WI38 (cell line): ENCODE measurements around the gene TMEM131.

Source experiments
- H3K4me3 ChIP-seq: 2 replicates; pipeline ENCODE4 v1.5.1; 2011; ENCODE audit warnings: low read depth, mild to moderate bottlenecking, control low read depth, low read length
- CTCF ChIP-seq: IDR thresholded peaks from 2 replicates; pipeline ENCODE4 v1.5.1; 2012; ENCODE audit warnings: low read depth, mild to moderate bottlenecking, control low read depth, low read length

The TMEM131 gene

GRCh38 chr2:98016908-98017670 lies 21.3 kb upstream of the TMEM131 start:
- TF ChIP-seq CTCF = no peak
- H3K4me3 ChIP-seq = no peak overlapping the region

DNA sequence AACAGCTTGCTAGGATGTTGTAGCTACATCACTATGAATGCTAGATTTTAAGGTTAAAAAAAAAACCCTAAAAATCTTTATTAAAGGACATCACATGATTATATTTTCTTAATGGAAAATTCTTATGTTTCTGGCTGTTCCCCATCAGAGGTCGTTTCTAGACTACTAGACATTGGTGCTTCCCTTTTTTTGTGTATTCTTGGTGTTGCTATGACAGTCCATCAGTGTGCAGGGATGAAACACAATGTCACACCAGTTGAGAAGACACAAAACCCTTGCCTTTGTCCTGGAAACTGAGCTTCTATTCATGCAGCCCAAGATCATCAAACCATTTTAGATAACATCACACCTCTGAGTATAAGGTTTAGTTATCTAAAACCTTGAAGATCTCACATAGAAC lies 19.9 kb upstream of the TMEM131 start:
- H3K4me3 ChIP-seq = no peak overlapping the region
- TF ChIP-seq CTCF = no peak

DNA sequence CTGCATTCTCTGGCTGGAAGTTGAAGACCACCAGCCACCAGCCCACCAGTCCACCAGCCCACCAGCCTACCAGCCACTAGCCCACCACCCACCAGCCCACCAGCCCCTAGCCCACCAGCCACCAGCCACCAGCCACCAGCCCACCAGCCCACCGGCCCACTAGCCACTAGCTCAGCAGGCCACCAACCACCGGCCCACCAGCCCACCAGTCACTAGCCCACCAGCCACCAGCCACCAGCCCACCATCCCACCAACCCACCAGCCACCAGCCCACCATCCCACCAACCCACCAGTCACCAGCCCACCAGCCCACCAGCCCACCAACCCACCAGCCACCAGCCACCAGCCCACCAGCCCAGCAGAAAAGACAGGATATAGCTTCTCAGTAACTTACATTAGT lies 18.6 kb upstream of the TMEM131 start:
- TF ChIP-seq CTCF = no peak

GRCh38 chr2:98013407-98014042 lies 17.8 kb upstream of the TMEM131 start:
- no peak for TF ChIP-seq CTCF
- H3K4me3 ChIP-seq = peak overlapping the region; percentile 27

More for the DNA sequence above, 18.6 kb upstream of the TMEM131 start:
- no peak overlapping the region for H3K4me3 ChIP-seq

DNA sequence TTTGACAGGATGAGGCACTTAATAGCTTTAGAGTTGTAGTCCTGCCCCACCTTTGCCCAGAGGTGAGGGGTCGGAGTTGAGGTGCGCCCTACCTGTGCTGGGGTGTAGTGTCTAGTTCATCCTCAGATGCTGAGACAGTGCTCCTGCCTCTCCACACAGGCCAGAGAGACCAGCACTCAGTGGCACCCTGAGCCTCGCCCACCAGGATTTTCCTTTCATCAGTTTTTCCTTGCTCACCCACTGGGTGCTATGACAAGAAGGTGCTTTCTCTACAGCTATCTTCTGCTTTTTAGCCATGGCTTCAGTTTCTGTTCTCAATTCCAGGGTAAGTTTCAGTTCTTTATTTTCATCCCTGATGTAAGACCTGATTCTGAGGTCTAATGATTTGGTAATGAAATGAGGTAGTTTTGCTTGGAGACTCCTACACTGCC lies 16.8 kb upstream of the TMEM131 start:
- no peak overlapping the region for H3K4me3 ChIP-seq
- no peak for TF ChIP-seq CTCF

- no peak for TF ChIP-seq CTCF
Measured at GRCh38 chr2:98009887-98010760, 14.4 kb upstream of the TMEM131 start.

DNA sequence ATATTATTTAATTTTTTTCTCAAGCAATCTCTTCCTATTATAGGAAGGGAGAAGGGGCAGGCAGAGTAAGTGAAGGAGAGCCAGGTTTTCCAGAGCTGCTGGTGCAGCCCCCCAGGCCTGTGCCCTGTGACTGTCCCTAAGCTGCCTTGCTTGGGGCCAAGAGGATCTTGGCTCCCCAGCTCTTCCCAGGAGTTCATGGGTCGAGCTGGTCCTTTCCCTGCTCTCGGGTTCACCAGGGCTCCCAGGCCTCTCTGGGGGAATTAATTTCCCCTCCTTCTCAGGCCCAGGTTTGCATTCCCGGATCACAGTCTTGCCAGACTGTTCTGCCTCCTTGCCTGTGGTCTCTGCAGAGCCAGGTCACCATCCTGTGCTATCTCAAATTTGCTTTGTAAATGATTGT lies 12.7 kb upstream of the TMEM131 start:
- no peak overlapping the region for H3K4me3 ChIP-seq

More at GRCh38 chr2:98009887-98010760, 14.4 kb upstream of the TMEM131 start:
- no peak overlapping the region for H3K4me3 ChIP-seq

More for the DNA sequence above, 12.7 kb upstream of the TMEM131 start:
- TF ChIP-seq CTCF = no peak
